22Rv1 (cell line): Measurements from ENCODE around the gene ATAD3A.
A peak's percentile ranks its signal among the peaks of the same experiment; 100 is the strongest.

ENCODE experiments used
- H3K27ac ChIP-seq: fragments of 450-650 bp; 2 replicates; pipeline ENCODE4 v1.5.1; 2017
- ZFX ChIP-seq: fragments of 450-650 bp; IDR thresholded peaks from 2 replicates; pipeline ENCODE4 v1.6.1; 2017; ENCODE audit warnings: antibody characterized with exemption, borderline replicate concordance
- TF ChIP-seq, protein P1 (sequence below): fragments of 450-650 bp; IDR thresholded peaks from 2 replicates; pipeline ENCODE4 v1.5.1; 2017; ENCODE audit warnings: mild to moderate bottlenecking

Gene ATAD3A

DNA sequence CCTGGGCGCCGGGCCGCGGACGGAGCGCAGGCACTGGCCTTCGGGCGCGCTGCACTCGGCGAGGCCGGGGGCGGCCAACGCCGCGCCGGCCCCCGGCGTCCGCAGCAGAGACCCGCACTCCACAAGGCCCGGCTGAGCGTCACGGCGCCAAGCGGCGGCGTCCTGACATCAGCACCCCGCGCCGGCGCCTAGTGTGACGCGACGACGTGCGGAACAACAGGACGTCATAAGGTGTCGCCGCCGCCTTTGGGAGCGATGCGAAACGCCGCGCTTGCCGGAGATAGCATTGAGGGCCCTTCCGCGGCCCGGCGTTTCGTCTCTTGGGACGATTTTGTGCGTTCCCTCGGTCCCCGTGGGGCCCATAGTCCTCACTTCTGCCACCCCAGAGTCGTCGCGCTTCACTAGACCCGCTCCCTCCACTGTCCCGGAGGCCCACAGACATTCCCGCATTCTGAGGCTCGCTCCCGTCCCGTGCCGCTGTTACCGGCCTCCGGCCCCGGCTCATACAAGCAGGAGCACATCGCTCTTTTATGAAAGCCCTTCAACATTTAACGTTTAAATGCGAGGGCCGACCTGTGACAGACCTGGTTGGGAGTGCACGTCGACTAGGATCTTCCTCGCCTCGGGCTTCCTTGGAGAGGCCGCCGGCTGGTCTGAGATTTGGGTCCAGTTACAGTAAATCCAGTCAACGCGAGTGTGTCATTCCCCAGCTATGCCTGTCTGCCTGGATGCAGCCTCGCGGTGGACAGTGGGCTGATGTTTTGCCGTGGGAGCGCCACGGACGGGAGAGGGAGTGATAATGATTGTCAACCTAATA is 63.0 kb downstream of the ATAD3A start, which contains the start of gene SSU72:
TSS of gene SSU72 (minus strand) at position 143 of the 817 bp plus-strand sequence. CDS start 306 bp downstream, outside the sequence.
- TF ChIP-seq ZFX, result no peak
- TF ChIP-seq, protein P1, sequence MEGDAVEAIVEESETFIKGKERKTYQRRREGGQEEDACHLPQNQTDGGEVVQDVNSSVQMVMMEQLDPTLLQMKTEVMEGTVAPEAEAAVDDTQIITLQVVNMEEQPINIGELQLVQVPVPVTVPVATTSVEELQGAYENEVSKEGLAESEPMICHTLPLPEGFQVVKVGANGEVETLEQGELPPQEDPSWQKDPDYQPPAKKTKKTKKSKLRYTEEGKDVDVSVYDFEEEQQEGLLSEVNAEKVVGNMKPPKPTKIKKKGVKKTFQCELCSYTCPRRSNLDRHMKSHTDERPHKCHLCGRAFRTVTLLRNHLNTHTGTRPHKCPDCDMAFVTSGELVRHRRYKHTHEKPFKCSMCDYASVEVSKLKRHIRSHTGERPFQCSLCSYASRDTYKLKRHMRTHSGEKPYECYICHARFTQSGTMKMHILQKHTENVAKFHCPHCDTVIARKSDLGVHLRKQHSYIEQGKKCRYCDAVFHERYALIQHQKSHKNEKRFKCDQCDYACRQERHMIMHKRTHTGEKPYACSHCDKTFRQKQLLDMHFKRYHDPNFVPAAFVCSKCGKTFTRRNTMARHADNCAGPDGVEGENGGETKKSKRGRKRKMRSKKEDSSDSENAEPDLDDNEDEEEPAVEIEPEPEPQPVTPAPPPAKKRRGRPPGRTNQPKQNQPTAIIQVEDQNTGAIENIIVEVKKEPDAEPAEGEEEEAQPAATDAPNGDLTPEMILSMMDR, result no peak
- peak within 1 kb of the TSS; percentile 93 for H3K27ac ChIP-seq

GRCh38 chr1:1577367-1578011 is 65.5 kb downstream of the ATAD3A start:
- TF ChIP-seq, protein P1, result no peak
- TF ChIP-seq ZFX, result no peak
- H3K27ac ChIP-seq, result no peak overlapping the region

- TF ChIP-seq ZFX, result no peak
- TF ChIP-seq, protein P1, result no peak
Observed at GRCh38 chr1:1578371-1578940, 66.5 kb downstream of the ATAD3A start.

DNA sequence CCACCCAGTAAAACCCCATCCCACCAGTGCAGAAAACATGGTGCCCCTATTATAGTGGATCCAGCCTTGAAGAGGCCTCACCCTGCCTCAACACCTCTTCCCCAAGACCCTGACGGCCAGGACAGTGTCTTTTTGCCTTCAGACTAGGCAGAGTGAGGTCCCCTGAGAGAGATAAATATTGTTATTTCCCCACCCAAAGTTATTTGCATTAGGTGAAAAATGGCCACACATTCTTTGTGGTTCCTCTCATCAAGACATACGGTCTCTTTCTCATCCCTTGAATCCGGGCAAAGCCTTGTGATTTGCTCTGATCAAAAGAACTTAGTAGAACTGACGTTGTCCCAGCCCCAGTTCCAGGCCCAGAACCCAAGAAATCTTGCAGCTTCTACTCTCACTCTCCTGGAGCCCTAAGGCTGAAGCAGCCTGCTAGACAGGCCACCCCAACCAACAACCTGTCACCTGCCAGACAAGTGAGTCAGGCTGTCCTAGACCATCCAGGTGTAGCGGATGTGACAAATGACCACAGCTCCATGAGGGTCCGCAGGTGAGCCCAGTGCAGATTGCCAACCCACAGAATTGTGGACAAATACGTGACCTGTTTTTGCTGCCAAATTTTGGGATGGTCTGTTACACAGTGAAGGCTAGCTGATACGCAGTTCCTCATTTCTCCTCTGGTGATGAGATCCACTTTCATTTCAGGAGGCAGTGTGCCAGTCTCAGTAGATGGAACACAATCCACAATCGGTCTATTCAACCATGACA is 70.8 kb downstream of the ATAD3A start:
- no peak for TF ChIP-seq ZFX
- TF ChIP-seq, protein P1, result no peak
- H3K27ac ChIP-seq, result no peak overlapping the region

More at GRCh38 chr1:1578371-1578940, 66.5 kb downstream of the ATAD3A start:
- H3K27ac ChIP-seq, result no peak overlapping the region

- no peak overlapping the region for H3K27ac ChIP-seq
- TF ChIP-seq, protein P1, result no peak
- TF ChIP-seq ZFX, result no peak
Observed at GRCh38 chr1:1583347-1584010, 71.5 kb downstream of the ATAD3A start.
